B cell (primary cell): ENCODE data around the gene CRY2.

ENCODE experiments used
- CTCF ChIP-seq: fragments of 200-600 bp; IDR thresholded peaks from one replicate; pipeline ENCODE4 v1.8.0; 2022; ENCODE audit warnings: antibody characterized with exemption, mild to moderate bottlenecking
- EZH2 ChIP-seq: IDR thresholded peaks from 2 replicates; pipeline ENCODE4 v1.6.1; 2012; ENCODE audit warnings: borderline replicate concordance, low read depth, mild to moderate bottlenecking, moderate library complexity, low read length; ENCODE audit not compliant: insufficient read depth, poor library complexity, severe bottlenecking

DNA sequence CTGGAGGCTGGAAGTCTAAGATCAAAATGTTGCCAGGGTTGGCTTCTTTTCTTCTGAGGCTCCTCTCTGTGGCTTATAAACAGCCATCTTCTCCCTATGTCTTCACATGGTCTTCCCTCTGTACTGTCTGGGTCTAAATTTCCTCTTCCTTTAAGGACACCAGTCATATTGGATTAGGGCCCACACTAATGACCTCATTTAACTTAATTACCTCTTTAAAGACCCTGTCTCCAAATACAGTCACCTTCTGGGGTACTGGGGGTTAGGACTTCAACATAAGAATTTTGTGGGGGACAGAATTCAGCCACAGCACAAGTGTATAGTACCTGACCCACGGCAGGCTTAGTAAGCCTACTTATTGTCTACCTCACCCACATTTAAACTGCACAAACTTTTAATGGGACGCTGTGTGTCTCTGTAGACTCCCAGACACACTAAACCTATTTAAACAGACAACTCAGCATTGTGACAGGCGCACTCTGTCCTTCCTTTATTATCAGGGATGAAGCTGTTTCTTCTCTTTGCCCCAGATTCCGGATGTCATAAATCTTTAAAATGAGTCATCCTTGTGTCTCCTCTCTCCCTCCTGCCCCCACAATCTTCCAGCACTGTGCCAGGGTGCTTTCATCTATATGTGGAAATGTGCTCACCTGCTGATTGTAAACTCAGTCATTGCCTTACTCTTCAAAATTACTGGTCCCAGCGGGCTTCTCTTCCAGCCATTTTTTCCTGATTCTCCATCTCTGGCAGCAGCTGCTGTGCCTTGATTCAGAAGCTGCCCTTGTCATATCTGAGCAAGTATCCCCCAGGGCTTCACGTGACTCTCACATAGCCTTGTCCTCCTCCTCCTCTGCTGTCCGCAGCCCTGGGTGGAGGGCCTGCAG, 32.8 kb downstream of the CRY2 start:
- TF ChIP-seq CTCF (no peak), EZH2 (no peak)
